Ectodermal cell (in vitro differentiated cells): ENCODE data around the gene MEAF6.
A peak's percentile ranks its signal among the peaks of the same experiment; 100 is the strongest.

Source experiments
- H3K27ac ChIP-seq: 2 replicates; pipeline ENCODE4 v1.7.0; 2013; ENCODE audit warnings: mild to moderate bottlenecking, low read depth, low read length; ENCODE audit not compliant: insufficient read depth, poor library complexity, severe bottlenecking
- H3K27me3 ChIP-seq: 2 replicates; pipeline ENCODE4 v1.7.0; 2013; ENCODE audit warnings: mild to moderate bottlenecking, low read length; ENCODE audit not compliant: insufficient read depth, control insufficient read depth, poor library complexity, severe bottlenecking
- H3K36me3 ChIP-seq: one replicate; pipeline ENCODE4 v1.7.0; 2013; ENCODE audit warnings: low read length; ENCODE audit not compliant: control insufficient read depth, insufficient read depth
- H3K4me1 ChIP-seq: one replicate; pipeline ENCODE4 v1.7.0; 2013; ENCODE audit warnings: low read length; ENCODE audit not compliant: control insufficient read depth, insufficient read depth
- H3K4me3 ChIP-seq: 2 replicates; pipeline ENCODE4 v1.7.0; 2013; ENCODE audit warnings: low read depth, low read length, control low read depth; ENCODE audit not compliant: insufficient read depth
- H3K9me3 ChIP-seq: 2 replicates; pipeline ENCODE4 v1.7.0; 2013; ENCODE audit warnings: mild to moderate bottlenecking, low read length, moderate library complexity; ENCODE audit not compliant: control insufficient read depth
- WGBS, 2 experiments: methylation state at CpG; one replicate each; pipeline ENCODE4 v1.1.7; 2013; ENCODE audit warnings: missing lambda C conversion rate in 2 of 2; 5-methylcytosine and 5-hydroxymethylcytosine counted together

The MEAF6 gene

DNA sequence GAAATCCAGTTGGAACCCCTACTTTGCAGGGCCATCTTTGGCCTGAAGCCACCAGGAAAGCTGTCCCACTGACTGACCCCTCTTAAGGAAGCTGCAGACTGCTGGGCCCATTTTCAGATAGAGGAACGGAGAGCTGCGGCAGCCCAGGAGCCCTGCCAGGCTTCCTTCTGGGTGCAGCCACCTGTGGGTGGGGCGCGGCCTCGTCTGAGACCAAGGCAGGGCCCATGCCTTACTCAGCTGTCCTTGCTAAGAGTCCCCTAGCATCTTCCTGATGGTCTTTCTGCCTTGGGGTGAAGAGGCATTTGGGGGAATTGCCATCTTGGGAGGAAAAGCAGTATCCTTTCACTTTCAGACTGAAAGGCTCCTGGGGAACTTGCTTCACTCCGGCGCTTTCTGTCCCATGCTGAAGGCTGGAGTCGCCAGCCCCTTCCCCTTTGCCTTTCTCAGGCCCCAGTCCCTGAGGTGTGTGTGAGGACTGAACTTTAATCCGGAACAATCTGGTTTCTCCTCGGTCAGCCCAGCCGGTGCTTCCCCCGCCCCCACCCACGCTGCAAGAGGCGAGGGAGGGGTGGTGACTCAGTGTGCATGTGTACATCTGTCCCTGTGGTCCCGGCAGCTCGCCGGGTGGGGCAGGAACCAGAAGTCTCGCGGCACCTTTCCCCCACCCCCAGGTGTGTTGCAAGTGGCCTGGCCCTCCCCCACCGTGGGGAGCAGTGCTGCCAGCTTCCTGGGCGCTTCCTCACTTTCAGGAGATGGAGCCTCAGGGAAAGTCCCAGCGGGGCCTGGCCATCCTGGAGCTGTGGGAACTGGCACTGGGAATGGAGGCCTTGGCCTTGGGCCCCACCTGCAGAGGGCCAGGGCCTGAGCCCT lies 35.1 kb downstream of the MEAF6 start:
- Histone ChIP-seq H3K27me3 (peaks cover 9% of the 10 kb centered on the region), H3K27ac (no peak overlapping the region), H3K4me3 (no peak overlapping the region), H3K9me3 (no peaks in the 10 kb centered on the region), H3K36me3 (no peaks in the 10 kb centered on the region), H3K4me1 (peaks cover 15% of the 10 kb centered on the region)
- 83 to 84% methylated on average over 22 of the region's 22 CpGs for WGBS, 2 experiments

- H3K27me3 ChIP-seq = peaks cover 13% of the 10 kb centered on the region
- no peaks in the 10 kb centered on the region for H3K9me3 ChIP-seq
- H3K4me3 ChIP-seq = no peak overlapping the region
- no peaks in the 10 kb centered on the region for H3K36me3 ChIP-seq
- WGBS, 2 experiments = 93 to 95% methylated on average over 3 of the region's 3 CpGs
- H3K27ac ChIP-seq = no peak overlapping the region
- peaks cover 17% of the 10 kb centered on the region for H3K4me1 ChIP-seq
These were observed 35.7 kb downstream of the MEAF6 start for GRCh38 chr1:37478890-37479254.

GRCh38 chr1:37478451-37478881 lies 36.1 kb downstream of the MEAF6 start:
- H3K27ac ChIP-seq = no peak overlapping the region
- H3K4me1 ChIP-seq = peaks cover 20% of the 10 kb centered on the region
- peaks cover 17% of the 10 kb centered on the region for H3K27me3 ChIP-seq
- no peak overlapping the region for H3K4me3 ChIP-seq
- 92 to 95% methylated on average over 8 of the region's 8 CpGs for WGBS, 2 experiments
- no peaks in the 10 kb centered on the region for H3K9me3 ChIP-seq
- H3K36me3 ChIP-seq = no peaks in the 10 kb centered on the region

GRCh38 chr1:37477946-37478345 lies 36.6 kb downstream of the MEAF6 start:
- Histone ChIP-seq H3K27me3 (peaks cover 22% of the 10 kb centered on the region), H3K4me1 (peaks cover 20% of the 10 kb centered on the region), H3K9me3 (no peaks in the 10 kb centered on the region), H3K4me3 (no peak overlapping the region), H3K36me3 (no peaks in the 10 kb centered on the region), H3K27ac (no peak overlapping the region)
- 95 to 98% methylated on average over 5 of the region's 5 CpGs for WGBS, 2 experiments

DNA sequence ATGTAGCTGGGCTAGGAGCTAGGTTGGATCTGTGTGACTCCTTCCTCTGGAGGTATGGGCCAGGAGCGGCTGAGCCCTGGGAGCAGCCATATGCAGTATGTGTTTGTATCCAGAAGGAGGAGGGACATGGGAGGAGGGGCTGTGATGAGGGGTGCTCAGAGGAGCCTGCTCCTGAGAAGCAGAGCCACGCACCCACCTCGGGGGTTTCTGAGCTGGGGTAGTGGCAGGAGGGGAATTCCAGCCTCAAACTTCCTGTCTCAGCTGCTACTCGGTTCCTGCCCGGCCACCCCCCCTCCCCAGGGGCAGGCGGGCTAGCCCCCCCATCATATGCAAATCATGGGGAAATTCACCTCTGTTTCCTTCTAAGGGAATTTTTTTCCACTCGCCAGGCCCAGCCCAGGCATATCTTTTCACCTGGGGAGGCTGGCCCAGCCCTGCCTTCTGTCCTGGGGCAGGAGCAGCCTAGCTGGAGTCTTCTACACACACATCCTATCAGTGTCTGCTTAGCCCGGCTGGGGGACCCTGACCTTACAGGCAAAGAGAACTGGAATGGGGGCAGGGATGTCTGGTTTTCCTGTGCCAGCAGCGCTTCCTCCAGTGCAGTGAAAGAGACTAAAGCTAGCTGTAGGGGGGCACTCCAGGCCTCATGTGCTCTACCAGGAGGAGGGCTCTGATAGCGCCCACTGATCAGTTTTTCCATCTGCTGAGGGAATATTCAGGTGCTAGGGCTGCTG lies 37.2 kb downstream of the MEAF6 start:
- H3K4me1 ChIP-seq = peaks cover 20% of the 10 kb centered on the region
- H3K4me3 ChIP-seq = no peak overlapping the region
- no peaks in the 10 kb centered on the region for H3K9me3 ChIP-seq
- no peak overlapping the region for H3K27ac ChIP-seq
- 35 to 46% methylated on average over 10 of the region's 10 CpGs for WGBS, 2 experiments
- peaks cover 28% of the 10 kb centered on the region for H3K27me3 ChIP-seq
- no peaks in the 10 kb centered on the region for H3K36me3 ChIP-seq

GRCh38 chr1:37476460-37477197 lies 37.9 kb downstream of the MEAF6 start:
- H3K4me3 ChIP-seq = no peak overlapping the region
- H3K4me1 ChIP-seq = peaks cover 23% of the 10 kb centered on the region
- no peaks in the 10 kb centered on the region for H3K9me3 ChIP-seq
- peaks cover 34% of the 10 kb centered on the region for H3K27me3 ChIP-seq
- H3K27ac ChIP-seq = no peak overlapping the region
- WGBS, 2 experiments = 66 to 75% methylated on average over 5 of the region's 5 CpGs
- H3K36me3 ChIP-seq = no peaks in the 10 kb centered on the region

- Histone ChIP-seq H3K36me3 (no peaks in the 10 kb centered on the region), H3K27ac (no peak overlapping the region), H3K27me3 (peaks cover 38% of the 10 kb centered on the region), H3K9me3 (no peaks in the 10 kb centered on the region), H3K4me3 (no peak overlapping the region), H3K4me1 (peaks cover 29% of the 10 kb centered on the region)
- WGBS, 2 experiments = 90 to 92% methylated on average over 9 of the region's 9 CpGs
These were observed 38.5 kb downstream of the MEAF6 start for GRCh38 chr1:37476087-37476452.

GRCh38 chr1:37475380-37476086 lies 39.0 kb downstream of the MEAF6 start:
- Histone ChIP-seq H3K27me3 (peaks cover 38% of the 10 kb centered on the region), H3K9me3 (no peaks in the 10 kb centered on the region), H3K27ac (no peak overlapping the region), H3K36me3 (no peaks in the 10 kb centered on the region), H3K4me3 (peak overlapping the region; percentile 52), H3K4me1 (peaks cover 29% of the 10 kb centered on the region)
- WGBS, 2 experiments = 92 to 93% methylated on average over 24 of the region's 24 CpGs

GRCh38 chr1:37474697-37475379 lies 39.7 kb downstream of the MEAF6 start:
- 9% methylated on average over 38 of the region's 38 CpGs for WGBS, 2 experiments
- H3K4me3 ChIP-seq = peak overlapping the region; percentile 52
- peaks cover 29% of the 10 kb centered on the region for H3K4me1 ChIP-seq
- H3K9me3 ChIP-seq = no peaks in the 10 kb centered on the region
- no peak overlapping the region for H3K27ac ChIP-seq
- H3K27me3 ChIP-seq = peaks cover 38% of the 10 kb centered on the region
- H3K36me3 ChIP-seq = no peaks in the 10 kb centered on the region
